Measurements from ENCODE around the gene ANXA7.

Gene ANXA7

GRCh38 chr10:73432646-73433537 is 19.0 kb upstream of the ANXA7 start:
- no peak overlapping the region for H2BK5ac ChIP-seq (ENCODE audit: low read length)
- no peaks in the 10 kb centered on the region for H3K4me1 ChIP-seq (ENCODE audit: control insufficient read depth, low read depth, low read length)
- no peak overlapping the region for H3K56ac ChIP-seq (ENCODE audit: low read length)
- no peak overlapping the region for H3K4me2 ChIP-seq (ENCODE audit: low read length)
- no peaks in the 10 kb centered on the region for H3K79me1 ChIP-seq (ENCODE audit: low read length)
- H3K18ac ChIP-seq (ENCODE audit: low read length): no peak overlapping the region
- WGBS (ENCODE audit: extremely low coverage, insufficient coverage, low lambda C conversion rate): no CpG with 5 or more reads among the region's 2 CpGs
- no peak overlapping the region for H3K4me3 ChIP-seq (ENCODE audit: low read length)
- H3K27ac ChIP-seq (ENCODE audit: low read depth, low read length): no peak overlapping the region
- no peak overlapping the region for H2BK15ac ChIP-seq (replicated peaks; ENCODE audit: low read depth)
- no peaks in the 10 kb centered on the region for H3K27me3 ChIP-seq (ENCODE audit: insufficient read depth, low read length, poor library complexity)
- DNase-seq: peak; percentile 36
- no peak overlapping the region for H3K4ac ChIP-seq (ENCODE audit: low read depth, low read length)
- no peaks in the 10 kb centered on the region for H3K36me3 ChIP-seq (ENCODE audit: control insufficient read depth, insufficient read depth, low read length)
- no peaks in the 10 kb centered on the region for H3K79me2 ChIP-seq (ENCODE audit: control insufficient read depth, insufficient read depth, low read length)
- H3K23ac ChIP-seq (ENCODE audit: low read length): no peak overlapping the region
- H4K8ac ChIP-seq (ENCODE audit: low read depth, low read length): no peak overlapping the region
- H2BK120ac ChIP-seq (ENCODE audit: low read depth, low read length): no peak overlapping the region
- H4K5ac ChIP-seq (ENCODE audit: low read length): no peak overlapping the region
- no peak overlapping the region for H2AK5ac ChIP-seq (ENCODE audit: low read length)
- no peak overlapping the region for H3K9ac ChIP-seq (ENCODE audit: low read length)

- Histone ChIP-seq H3K27me3 (ENCODE audit: insufficient read depth, low read length, poor library complexity) (no peaks in the 10 kb centered on the region), H3K56ac (ENCODE audit: low read length) (no peak overlapping the region), H2BK15ac (replicated peaks; ENCODE audit: low read depth) (no peak overlapping the region), H3K4me1 (ENCODE audit: control insufficient read depth, low read depth, low read length) (no peaks in the 10 kb centered on the region), H3K79me2 (ENCODE audit: control insufficient read depth, insufficient read depth, low read length) (no peaks in the 10 kb centered on the region), H3K4me2 (ENCODE audit: low read length) (no peak overlapping the region), H3K4me3 (ENCODE audit: low read length) (no peak overlapping the region), H2BK120ac (ENCODE audit: low read depth, low read length) (no peak overlapping the region), H3K36me3 (ENCODE audit: control insufficient read depth, insufficient read depth, low read length) (peaks cover 8% of the 10 kb centered on the region), H3K9ac (ENCODE audit: low read length) (no peak overlapping the region), H3K23ac (ENCODE audit: low read length) (no peak overlapping the region), H4K5ac (ENCODE audit: low read length) (no peak overlapping the region), H3K4ac (ENCODE audit: low read depth, low read length) (no peak overlapping the region), H3K18ac (ENCODE audit: low read length) (no peak overlapping the region), H4K8ac (ENCODE audit: low read depth, low read length) (no peak overlapping the region), H2AK5ac (ENCODE audit: low read length) (no peak overlapping the region), H3K79me1 (ENCODE audit: low read length) (no peaks in the 10 kb centered on the region), H3K27ac (ENCODE audit: low read depth, low read length) (no peak overlapping the region), H2BK5ac (ENCODE audit: low read length) (no peak overlapping the region)
- no CpG with 5 or more reads among the region's 4 CpGs for WGBS (ENCODE audit: extremely low coverage, insufficient coverage, low lambda C conversion rate)
- DNase-seq: no peak
Observed at GRCh38 chr10:73426318-73426717, 12.5 kb upstream of the ANXA7 start.

- H3K27ac ChIP-seq (ENCODE audit: low read depth, low read length): no peak overlapping the region
- no peak overlapping the region for H2AK5ac ChIP-seq (ENCODE audit: low read length)
- H3K23ac ChIP-seq (ENCODE audit: low read length): no peak overlapping the region
- H3K27me3 ChIP-seq (ENCODE audit: insufficient read depth, low read length, poor library complexity): no peaks in the 10 kb centered on the region
- H2BK5ac ChIP-seq (ENCODE audit: low read length): no peak overlapping the region
- no peak for DNase-seq
- H3K79me1 ChIP-seq (ENCODE audit: low read length): no peaks in the 10 kb centered on the region
- H3K9ac ChIP-seq (ENCODE audit: low read length): no peak overlapping the region
- peaks cover 8% of the 10 kb centered on the region for H3K36me3 ChIP-seq (ENCODE audit: control insufficient read depth, insufficient read depth, low read length)
- WGBS (ENCODE audit: extremely low coverage, insufficient coverage, low lambda C conversion rate): no CpG with 5 or more reads among the region's 3 CpGs
- H3K18ac ChIP-seq (ENCODE audit: low read length): no peak overlapping the region
- no peaks in the 10 kb centered on the region for H3K79me2 ChIP-seq (ENCODE audit: control insufficient read depth, insufficient read depth, low read length)
- no peak overlapping the region for H3K4me2 ChIP-seq (ENCODE audit: low read length)
- H2BK15ac ChIP-seq (replicated peaks; ENCODE audit: low read depth): no peak overlapping the region
- no peak overlapping the region for H4K8ac ChIP-seq (ENCODE audit: low read depth, low read length)
- H3K4ac ChIP-seq (ENCODE audit: low read depth, low read length): no peak overlapping the region
- no peaks in the 10 kb centered on the region for H3K4me1 ChIP-seq (ENCODE audit: control insufficient read depth, low read depth, low read length)
- H4K5ac ChIP-seq (ENCODE audit: low read length): no peak overlapping the region
- H3K56ac ChIP-seq (ENCODE audit: low read length): no peak overlapping the region
- no peak overlapping the region for H3K4me3 ChIP-seq (ENCODE audit: low read length)
- no peak overlapping the region for H2BK120ac ChIP-seq (ENCODE audit: low read depth, low read length)
Observed at GRCh38 chr10:73424478-73424877, 10.6 kb upstream of the ANXA7 start.

GRCh38 chr10:73423309-73423708 is 9.5 kb upstream of the ANXA7 start:
- Histone ChIP-seq H2BK5ac (ENCODE audit: low read length) (no peak overlapping the region), H3K4me2 (ENCODE audit: low read length) (no peak overlapping the region), H3K79me2 (ENCODE audit: control insufficient read depth, insufficient read depth, low read length) (no peaks in the 10 kb centered on the region), H2BK15ac (replicated peaks; ENCODE audit: low read depth) (no peak overlapping the region), H3K4ac (ENCODE audit: low read depth, low read length) (no peak overlapping the region), H3K56ac (ENCODE audit: low read length) (no peak overlapping the region), H4K8ac (ENCODE audit: low read depth, low read length) (no peak overlapping the region), H3K23ac (ENCODE audit: low read length) (no peak overlapping the region), H3K27me3 (ENCODE audit: insufficient read depth, low read length, poor library complexity) (no peaks in the 10 kb centered on the region), H3K36me3 (ENCODE audit: control insufficient read depth, insufficient read depth, low read length) (peaks cover 8% of the 10 kb centered on the region), H2BK120ac (ENCODE audit: low read depth, low read length) (no peak overlapping the region), H3K18ac (ENCODE audit: low read length) (no peak overlapping the region), H4K5ac (ENCODE audit: low read length) (no peak overlapping the region), H3K4me1 (ENCODE audit: control insufficient read depth, low read depth, low read length) (no peaks in the 10 kb centered on the region), H3K27ac (ENCODE audit: low read depth, low read length) (no peak overlapping the region), H3K79me1 (ENCODE audit: low read length) (no peaks in the 10 kb centered on the region), H3K4me3 (ENCODE audit: low read length) (no peak overlapping the region), H2AK5ac (ENCODE audit: low read length) (no peak overlapping the region), H3K9ac (ENCODE audit: low read length) (no peak overlapping the region)
- DNase-seq: no peak

GRCh38 chr10:73416571-73416970 is 2.7 kb upstream of the ANXA7 start:
- no peak overlapping the region for H2AK5ac ChIP-seq (ENCODE audit: low read length)
- no peak for DNase-seq
- no peaks in the 10 kb centered on the region for H3K27me3 ChIP-seq (ENCODE audit: insufficient read depth, low read length, poor library complexity)
- no peak overlapping the region for H2BK5ac ChIP-seq (ENCODE audit: low read length)
- peaks cover 2% of the 10 kb centered on the region for H3K4me1 ChIP-seq (ENCODE audit: control insufficient read depth, low read depth, low read length)
- no peak overlapping the region for H2BK15ac ChIP-seq (replicated peaks; ENCODE audit: low read depth)
- H3K36me3 ChIP-seq (ENCODE audit: control insufficient read depth, insufficient read depth, low read length): no peaks in the 10 kb centered on the region
- no peak overlapping the region for H3K27ac ChIP-seq (ENCODE audit: low read depth, low read length)
- H3K9ac ChIP-seq (ENCODE audit: low read length): no peak overlapping the region
- no CpG with 5 or more reads among the region's 3 CpGs for WGBS (ENCODE audit: extremely low coverage, insufficient coverage, low lambda C conversion rate)
- no peak overlapping the region for H3K18ac ChIP-seq (ENCODE audit: low read length)
- no peak overlapping the region for H3K4me3 ChIP-seq (ENCODE audit: low read length)
- H2BK120ac ChIP-seq (ENCODE audit: low read depth, low read length): no peak overlapping the region
- peaks cover 7% of the 10 kb centered on the region for H3K79me1 ChIP-seq (ENCODE audit: low read length)
- no peak overlapping the region for H3K4me2 ChIP-seq (ENCODE audit: low read length)
- no peak overlapping the region for H3K4ac ChIP-seq (ENCODE audit: low read depth, low read length)
- no peak overlapping the region for H4K8ac ChIP-seq (ENCODE audit: low read depth, low read length)
- H3K56ac ChIP-seq (ENCODE audit: low read length): no peak overlapping the region
- peaks cover 6% of the 10 kb centered on the region for H3K79me2 ChIP-seq (ENCODE audit: control insufficient read depth, insufficient read depth, low read length)
- H4K5ac ChIP-seq (ENCODE audit: low read length): no peak overlapping the region
- H3K23ac ChIP-seq (ENCODE audit: low read length): no peak overlapping the region
